GM12878 (cell line): Measurements from ENCODE around the gene ZFC3H1. TPM values are rescaled to one million over a fixed set of nuclear protein-coding genes. Genes with fewer than 3 reads are reported as not detected.
A peak's percentile ranks its signal among the peaks of the same experiment; 100 is the strongest.

Source experiments
- ATAC-seq: fragments of 200-7000 bp; cut with Tn5 transposase; 3 replicates; pipeline ENCODE4 v1.9.1; 2020; ENCODE audit warnings: mild to moderate bottlenecking, moderate library complexity
- BruUV-seq: library from RNA; stranded (reverse); fragments of 400-500 nt; replicated peaks from 2 replicates; lab custom pipeline; 2021; lab: Mats Ljungman, UMichigan
- CTCF ChIA-PET: fragments of 300-600 bp; sonication (Branson Sonifier 250); formaldehyde crosslinking; extraction: SDS; loops from one replicate; lab custom pipeline; 2021; ENCODE audit warnings: inconsistent platforms; lab: Yijun Ruan, JAX
- POLR2A ChIA-PET: fragments of 350-600 bp; formaldehyde crosslinking; extraction: SDS; loops from one replicate; lab custom pipeline; 2021; ENCODE audit warnings: inconsistent platforms; lab: Charles Lee
- RAD21 ChIA-PET: fragments of 300-600 bp; sonication (Branson Sonifier 250); formaldehyde crosslinking; loops from one replicate; lab custom pipeline; 2023; ENCODE audit warnings: antibody characterized with exemption; ENCODE audit not compliant: unreplicated experiment; lab: Charles Lee
- SMC1A ChIA-PET: fragments of 300-600 bp; sonication (Branson Sonifier 250); formaldehyde crosslinking; loops from one replicate; lab custom pipeline; 2023; ENCODE audit not compliant: unreplicated experiment, uncharacterized antibody; lab: Charles Lee
- DNase-seq: peaks from one replicate; pipeline ENCODE4 v3.0.0-alpha.2; 2011; ENCODE audit warnings: low read depth, low spot score
- FAIRE-seq: peaks from 3 replicates; lab custom pipeline; 2011; peaks lifted over from hg19 to GRCh38; lab: Jason Lieb, UNC
- H2AFZ ChIP-seq: 2 replicates; pipeline ENCODE4 v1.6.0; 2011; ENCODE audit warnings: low read depth, low read length, control low read depth; ENCODE audit not compliant: control insufficient read depth
- H3K27ac ChIP-seq: 2 replicates; pipeline ENCODE4 v1.5.1; 2011; ENCODE audit warnings: control low read depth; ENCODE audit not compliant: control insufficient read depth, insufficient read depth
- H3K27me3 ChIP-seq, 2 experiments: replicated peaks in 1 of 2; 2 replicates each; pipeline versions ENCODE4 v1.6.0 to v1.6.1; 2011; ENCODE audit warnings: low read length in 1 of 2; ENCODE audit not compliant: control insufficient read depth in 2 of 2, insufficient read depth in 2 of 2
- H3K36me3 ChIP-seq, 2 experiments: 2 replicates each; pipeline ENCODE4 v1.5.1; 2011; ENCODE audit warnings: low read length in 1 of 2; ENCODE audit not compliant: control insufficient read depth in 2 of 2, insufficient read depth in 2 of 2
- H3K4me1 ChIP-seq: 2 replicates; pipeline ENCODE4 v1.6.1; 2011; ENCODE audit warnings: mild to moderate bottlenecking, low read length, moderate library complexity, mixed read lengths; ENCODE audit not compliant: control insufficient read depth, insufficient read depth
- H3K4me2 ChIP-seq: 2 replicates; pipeline ENCODE4 v1.6.0; 2011; ENCODE audit warnings: control low read depth; ENCODE audit not compliant: control insufficient read depth, insufficient read depth
- H3K4me3 ChIP-seq: fragments of 200-600 bp; sonication (generic); 2 replicates; pipeline ENCODE4 v1.5.1; 2016
- H3K79me2 ChIP-seq: 2 replicates; pipeline ENCODE4 v1.6.0; 2011; ENCODE audit warnings: low read length; ENCODE audit not compliant: control insufficient read depth, insufficient read depth
- H3K9ac ChIP-seq: 2 replicates; pipeline ENCODE4 v1.8.0; 2011; ENCODE audit warnings: low read length, control low read depth, mixed read lengths; ENCODE audit not compliant: control insufficient read depth, insufficient read depth
- H3K9me3 ChIP-seq: replicated peaks from 3 replicates; pipeline ENCODE4 v1.5.1; 2011; ENCODE audit warnings: mild to moderate bottlenecking, low read length; ENCODE audit not compliant: control insufficient read depth, insufficient read depth
- H4K20me1 ChIP-seq: 2 replicates; pipeline ENCODE4 v1.6.0; 2011; ENCODE audit not compliant: control insufficient read depth, insufficient read depth
- ATF7 ChIP-seq: fragments of 450-650 bp; IDR thresholded peaks from 2 replicates; pipeline ENCODE4 v1.6.1; 2016; ENCODE audit warnings: low read depth, mild to moderate bottlenecking
- BHLHE40 ChIP-seq, 2 experiments: fragments of 450-650 bp in 1 of 2; IDR thresholded peaks; 2 replicates each; pipeline ENCODE4 v1.6.1; 2011 to 2017; ENCODE audit warnings: low read depth in 2 of 2, borderline replicate concordance in 1 of 2, improper control_type of control experiment in 1 of 2, low read length in 1 of 2, mild to moderate bottlenecking in 1 of 2
- CREB1 ChIP-seq: IDR thresholded peaks from 2 replicates; pipeline ENCODE4 v1.6.1; 2012; ENCODE audit warnings: low read depth, mild to moderate bottlenecking, inconsistent platforms
- KDM1A ChIP-seq: fragments of 200-600 bp; sonication (generic); IDR thresholded peaks from 2 replicates; pipeline ENCODE4 v1.6.1; 2016; ENCODE audit warnings: borderline replicate concordance
- NR2F1 ChIP-seq: fragments of 450-650 bp; conservative IDR thresholded peaks from 2 replicates; pipeline ENCODE4 v1.6.1; 2017; ENCODE audit warnings: mild to moderate bottlenecking
- ZNF687 ChIP-seq: fragments of 450-650 bp; IDR thresholded peaks from 2 replicates; pipeline ENCODE4 v1.6.1; 2017; ENCODE audit warnings: mild to moderate bottlenecking, moderate library complexity
- WGBS: methylation state at CpG from one replicate; pipeline ENCODE4 v1.1.6; 2016; ENCODE audit warnings: low lambda C conversion rate; ENCODE audit not compliant: insufficient replicate concordance, insufficient coverage; ENCODE audit errors: missing lambda C conversion rate; 5-methylcytosine and 5-hydroxymethylcytosine counted together
- in situ Hi-C: fragments of 300-500 bp; cut with MboI; formaldehyde crosslinking; loops from 9 replicates; pipeline ENCODE4 v1.14.3; 2018; ENCODE audit warnings: mixed read lengths
- intact Hi-C: fragments of 100-400 bp; cut with micrococcal nuclease; formaldehyde crosslinking; loops from one replicate; pipeline ENCODE4 v1.14.2; 2022; ENCODE audit not compliant: unreplicated experiment
- polyA plus RNA-seq, 11 experiments: library from polyadenylated mRNA; depleted of rRNA in 4 of 11; unstranded in 6 of 11; stranded (reverse) in 5 of 11; fragments of >200 nt; fragmentation: Nextera tagmentation in 4 of 11; fragmentation: Illumina TruSeq in 1 of 11; extraction: Ambion mirVana in 4 of 11; extraction: Trizol in 1 of 11; gene quantifications; 1 replicate in 1 of 11; 2 replicates in 10 of 11; pipeline versions ENCODE4 v1.2.1 to v1.2.3, GENCODE V29; 2011 to 2016; ENCODE audit warnings: inconsistent platforms in 2 of 11, missing spikeins in 2 of 11, low read depth in 1 of 11
- total RNA-seq, 4 experiments: library from RNA; depleted of rRNA in 3 of 4; stranded (reverse); fragments of >200 nt in 3 of 4; fragmentation: Illumina TruSeq in 1 of 4; extraction: Trizol in 1 of 4; gene quantifications; 2 replicates each; pipeline versions ENCODE4 v1.2.1 to v1.2.3, GENCODE V29; 2013 to 2021

ZFC3H1 gene
- total and polyA plus RNA-seq, 10 of the 15 experiments (the other 5 are each of a cell fraction or from before 2014, with no cell fraction given), result 11.2 to 88.7 (median 25.9) TPM

GRCh38 chr12:71666259-71666658 lies 2.6 kb upstream of the ZFC3H1 start (continued):
- TF ChIP-seq ZNF687 (no peak), NR2F1 (no peak), ATF7 (no peak), CREB1 (no peak)

- Histone ChIP-seq H3K9me3 (no peaks in the 10 kb centered on the region), H4K20me1 (no peaks in the 10 kb centered on the region), H3K9ac (peak overlapping the region; percentile 97), H3K27ac (peak overlapping the region; percentile 85), H3K4me2 (peak overlapping the region; percentile 71), H3K79me2 (peaks cover 57% of the 10 kb centered on the region), H3K27me3 (no peaks in the 10 kb centered on the region), H3K36me3 (no peaks in the 10 kb centered on the region), H3K4me3 (peak overlapping the region; percentile 85), H3K4me1 (0 out of 2 replicates have a peak, but pooled peaks cover 6% of the 10 kb centered on the region), H2AFZ (peak overlapping the region; percentile 15; the same call in 1 of the 2 replicates)
- RAD21 ChIA-PET, result interaction anchor here (1.0 to 3.4 kb wide), 5 partner anchors 14 to 91 kb away, joined by 3 to 59 read pairs (median 8); partner anchors contain the start of gene TMEM19
- SMC1A ChIA-PET, result interaction anchor here (0.9 to 5.1 kb wide), 4 partner anchors 21 to 89 kb away, joined by 3 to 48 read pairs (median 11); partner anchors contain the start of genes RAB21 and TMEM19
- TF ChIP-seq KDM1A (no peak), BHLHE40 (IDR thresholded peaks at IDR 0.05; ENCODE audit: borderline replicate concordance in 1 of 2, low read depth in 2 of 2, low read length in 1 of 2) (peak; percentile 29 to 40; a peak in 1 of 4 replicates)
- FAIRE-seq (no peak), ATAC-seq (no peak), DNase-seq (no peak)
- no TSS peak for BruUV-seq
- in situ Hi-C loops, result no loop called here
- CTCF ChIA-PET, result interaction anchor here (2.9 to 7.5 kb wide), 3 partner anchors 21 to 83 kb away, joined by 19 to 83 read pairs (median 31); partner anchors contain the start of gene TMEM19
- intact Hi-C loops, result no loop called here
- POLR2A ChIA-PET, result interaction anchor here (0.6 to 7.2 kb wide), 4 partner anchors 12 to 89 kb away, joined by 3 to 93 read pairs (median 4); partner anchors contain the start of genes RAB21 and TMEM19
- WGBS, result 19% methylated on average over 4 of the region's 4 CpGs
Measured at GRCh38 chr12:71665090-71665463, 1.4 kb upstream of the ZFC3H1 start.
